Neuronal stem cell (in vitro differentiated cells): ENCODE measurements around the gene COL6A3.
A peak's percentile ranks its signal among the peaks of the same experiment; 100 is the strongest.

ENCODE experiments used
- DNase-seq: peaks from one replicate; pipeline ENCODE4 v3.0.0-alpha.2; 2013; ENCODE audit warnings: low spot score
- H2AFZ ChIP-seq: one replicate; pipeline ENCODE4 v1.6.1; 2013; ENCODE audit warnings: mild to moderate bottlenecking, low read length, inconsistent platforms
- H2AK5ac ChIP-seq: 2 replicates; pipeline ENCODE4 v1.6.1; 2013; ENCODE audit warnings: low read depth, mild to moderate bottlenecking, inconsistent platforms, low read length, moderate library complexity, mixed read lengths
- H2BK120ac ChIP-seq: 2 replicates; pipeline ENCODE4 v1.6.1; 2013; ENCODE audit warnings: low read depth, mild to moderate bottlenecking, inconsistent platforms, low read length, moderate library complexity, mixed read lengths
- H2BK12ac ChIP-seq: one replicate; pipeline ENCODE4 v1.6.1; 2013; ENCODE audit warnings: low read length, inconsistent platforms
- H2BK15ac ChIP-seq: 2 replicates; pipeline ENCODE4 v1.6.1; 2013; ENCODE audit warnings: mild to moderate bottlenecking, low read length, inconsistent platforms, mixed read lengths
- H2BK5ac ChIP-seq: one replicate; pipeline ENCODE4 v1.6.1; 2013; ENCODE audit warnings: inconsistent platforms, mild to moderate bottlenecking, low read length, moderate library complexity
- H3K14ac ChIP-seq: one replicate; pipeline ENCODE4 v1.6.1; 2013; ENCODE audit warnings: low read length, inconsistent platforms
- H3K18ac ChIP-seq: 2 replicates; pipeline ENCODE4 v1.6.1; 2013; ENCODE audit warnings: low read length, inconsistent platforms
- H3K23ac ChIP-seq: 2 replicates; pipeline ENCODE4 v1.6.1; 2013; ENCODE audit warnings: low read depth, mild to moderate bottlenecking, mixed read lengths, low read length, inconsistent platforms; ENCODE audit not compliant: poor library complexity
- H3K27ac ChIP-seq: replicated peaks from 3 replicates; pipeline ENCODE4 v1.5.1; 2013; ENCODE audit warnings: low read length, inconsistent platforms
- H3K27me3 ChIP-seq, 3 experiments: 2 replicates each; pipeline ENCODE4 v1.6.1; 2013; ENCODE audit warnings: low read length in 3 of 3, mild to moderate bottlenecking in 2 of 3, inconsistent platforms in 1 of 3, low read depth in 1 of 3, mixed read lengths in 1 of 3, moderate library complexity in 1 of 3; ENCODE audit not compliant: control insufficient read depth in 3 of 3, insufficient read depth in 3 of 3
- H3K36me3 ChIP-seq, 2 donors: replicated peaks in 1 of 2; 2 replicates each; pipeline ENCODE4 v1.6.1; 2013; ENCODE audit warnings: low read length in 2 of 2; ENCODE audit not compliant: control insufficient read depth in 2 of 2, insufficient read depth in 2 of 2
- H3K4ac ChIP-seq: 2 replicates; pipeline ENCODE4 v1.6.1; 2013; ENCODE audit warnings: inconsistent platforms, mild to moderate bottlenecking, low read length, moderate library complexity
- H3K4me1 ChIP-seq, 2 donors: 1 replicate in 1 of 2; 2 replicates in 1 of 2; pipeline ENCODE4 v1.6.1; 2013; ENCODE audit warnings: low read length in 2 of 2, low read depth in 1 of 2; ENCODE audit not compliant: control insufficient read depth in 2 of 2, insufficient read depth in 1 of 2
- H3K4me2 ChIP-seq: one replicate; pipeline ENCODE4 v1.6.1; 2013; ENCODE audit warnings: mild to moderate bottlenecking, low read length, inconsistent platforms; ENCODE audit not compliant: insufficient read depth, poor library complexity, severe bottlenecking
- H3K4me3 ChIP-seq, 2 donors: 2 replicates each; pipeline ENCODE4 v1.5.1; 2013; ENCODE audit warnings: low read length in 2 of 2, mild to moderate bottlenecking in 2 of 2, inconsistent platforms in 1 of 2, moderate library complexity in 1 of 2
- H3K79me1 ChIP-seq: one replicate; pipeline ENCODE4 v1.6.1; 2013; ENCODE audit warnings: low read depth, mild to moderate bottlenecking, inconsistent platforms, low read length, moderate library complexity
- H3K9ac ChIP-seq: one replicate; pipeline ENCODE4 v1.6.1; 2013; ENCODE audit warnings: mild to moderate bottlenecking, low read depth, low read length, inconsistent platforms; ENCODE audit not compliant: poor library complexity
- H3K9me3 ChIP-seq, 2 donors: replicated peaks in 1 of 2; 2 replicates each; pipeline versions ENCODE3 to v1.6.1; 2013; ENCODE audit warnings: low read length in 2 of 2, mild to moderate bottlenecking in 2 of 2, inconsistent platforms in 1 of 2, low read depth in 1 of 2, mixed read lengths in 1 of 2, moderate library complexity in 1 of 2; ENCODE audit not compliant: control insufficient read depth in 2 of 2, insufficient read depth in 1 of 2
- H4K8ac ChIP-seq: one replicate; pipeline ENCODE4 v1.6.1; 2013; ENCODE audit warnings: low read depth, mild to moderate bottlenecking, inconsistent platforms, low read length, moderate library complexity
- H4K91ac ChIP-seq: one replicate; pipeline ENCODE4 v1.6.1; 2013; ENCODE audit warnings: low read length, low read depth, mild to moderate bottlenecking, inconsistent platforms; ENCODE audit not compliant: poor library complexity
- WGBS, 2 donors: extraction: QIAGEN DNeasy Blood & Tissue Kit; methylation state at CpG; one replicate each; pipeline ENCODE4 v1.1.7; 2013; ENCODE audit warnings: missing lambda C conversion rate in 2 of 2, mixed read lengths in 1 of 2; ENCODE audit not compliant: insufficient read length in 2 of 2, insufficient replicate concordance in 1 of 2; ENCODE audit errors: extremely low coverage in 2 of 2; 5-methylcytosine and 5-hydroxymethylcytosine counted together

COL6A3 gene

DNA sequence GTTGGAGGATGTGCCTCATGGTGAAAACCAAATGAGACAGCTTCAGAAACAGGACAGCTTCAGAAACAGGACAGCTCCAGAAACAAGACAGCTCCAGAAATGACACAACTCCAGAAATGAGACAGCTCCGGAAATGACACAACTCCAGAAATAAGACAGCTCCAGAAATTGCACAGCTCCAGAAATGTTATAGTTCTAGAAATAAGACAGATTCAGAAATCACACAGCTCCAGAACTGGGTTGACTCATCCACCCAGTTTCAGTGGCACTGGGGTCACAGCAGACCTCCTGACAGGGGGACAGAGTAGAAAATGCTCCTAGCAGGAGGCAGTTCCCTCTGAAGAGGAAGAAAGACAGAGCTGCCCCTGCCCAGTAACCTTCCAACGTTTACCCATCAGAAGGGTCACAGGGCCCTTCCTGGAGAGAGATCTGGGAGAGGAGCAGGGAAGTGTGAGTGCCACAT, 26.9 kb upstream of the COL6A3 start:
- H3K14ac ChIP-seq, result no peak overlapping the region
- H3K27ac ChIP-seq, result no peak overlapping the region
- no peaks in the 10 kb centered on the region for H3K27me3 ChIP-seq
- no peak overlapping the region for H3K4ac ChIP-seq
- H3K9ac ChIP-seq, result no peak overlapping the region
- no peak overlapping the region for H4K91ac ChIP-seq
- H2AFZ ChIP-seq, result no peak overlapping the region
- no peak overlapping the region for H2BK12ac ChIP-seq
- H2AK5ac ChIP-seq, result no peak overlapping the region
- no peaks in the 10 kb centered on the region for H3K36me3 ChIP-seq
- no peak for DNase-seq
- no peaks in the 10 kb centered on the region for H3K9me3 ChIP-seq
- H3K79me1 ChIP-seq, result no peaks in the 10 kb centered on the region
- H2BK120ac ChIP-seq, result no peak overlapping the region
- H4K8ac ChIP-seq, result no peak overlapping the region
- no peak overlapping the region for H3K23ac ChIP-seq
- H3K4me2 ChIP-seq, result no peak overlapping the region
- H2BK15ac ChIP-seq, result no peak overlapping the region
- H3K4me1 ChIP-seq, result no peaks in the 10 kb centered on the region
- no peak overlapping the region for H3K4me3 ChIP-seq
- no peak overlapping the region for H2BK5ac ChIP-seq
- H3K18ac ChIP-seq, result no peak overlapping the region
- WGBS, 2 donors, result no CpG with 5 or more reads among the region's 2 CpGs

GRCh38 chr2:237438080-237438940, 24.3 kb upstream of the COL6A3 start:
- no peak for DNase-seq
- Histone ChIP-seq H3K4ac (no peak overlapping the region), H3K27ac (no peak overlapping the region)

DNA sequence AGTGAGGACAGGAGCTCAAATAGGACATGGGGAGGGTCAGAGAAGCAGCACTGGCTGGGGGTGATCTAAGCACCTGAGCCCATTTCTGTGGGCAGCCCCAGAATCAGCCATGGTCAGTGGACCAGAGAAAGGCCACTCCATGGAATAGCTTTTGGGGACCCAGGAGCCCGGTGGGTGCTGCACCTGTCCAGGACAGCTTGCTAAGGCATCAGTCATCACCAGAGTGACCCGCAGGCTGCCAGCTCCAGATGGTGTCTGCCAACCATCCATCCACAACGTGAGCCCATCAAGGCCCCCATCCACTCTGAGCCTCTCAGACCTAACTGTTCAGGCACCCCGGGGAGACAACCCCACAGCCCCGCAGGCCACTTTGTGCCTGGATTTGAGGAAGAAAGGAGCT, 23.6 kb upstream of the COL6A3 start:
- Histone ChIP-seq H3K9ac (no peak overlapping the region), H3K4me3 (no peak overlapping the region), H4K8ac (no peak overlapping the region), H2BK15ac (no peak overlapping the region), H3K14ac (no peak overlapping the region), H2BK120ac (no peak overlapping the region), H2AK5ac (no peak overlapping the region), H3K36me3 (no peaks in the 10 kb centered on the region), H3K79me1 (no peaks in the 10 kb centered on the region), H3K4me2 (no peak overlapping the region), H3K23ac (no peak overlapping the region), H2BK12ac (no peak overlapping the region), H3K4me1 (peaks cover 0 to 5% of the 10 kb centered on the region in 2 donors), H3K27me3 (peaks cover 0 to 3% (median 0%) of the 10 kb centered on the region in 3 experiments), H4K91ac (no peak overlapping the region), H3K4ac (no peak overlapping the region), H3K9me3 (no peaks in the 10 kb centered on the region), H3K27ac (no peak overlapping the region), H2BK5ac (no peak overlapping the region), H3K18ac (no peak overlapping the region), H2AFZ (no peak overlapping the region)
- WGBS, 2 donors, result no CpG with 5 or more reads among the region's 5 CpGs
- DNase-seq, result no peak

More at GRCh38 chr2:237438080-237438940, 24.3 kb upstream of the COL6A3 start:
- no peak overlapping the region for H2AK5ac ChIP-seq
- H2BK120ac ChIP-seq, result no peak overlapping the region
- no peak overlapping the region for H3K4me2 ChIP-seq
- no peak overlapping the region for H2BK12ac ChIP-seq
- H4K91ac ChIP-seq, result no peak overlapping the region
- H3K4me3 ChIP-seq, result no peak overlapping the region
- no peak overlapping the region for H2BK5ac ChIP-seq
- H3K4me1 ChIP-seq, result peaks cover 0 to 5% of the 10 kb centered on the region in 2 donors
- WGBS, 2 donors, result no CpG with 5 or more reads among the region's 8 CpGs
- H2AFZ ChIP-seq, result no peak overlapping the region
- H3K9ac ChIP-seq, result no peak overlapping the region
- peaks cover 0 to 3% (median 0%) of the 10 kb centered on the region in 3 experiments for H3K27me3 ChIP-seq
- H3K23ac ChIP-seq, result no peak overlapping the region
- H2BK15ac ChIP-seq, result no peak overlapping the region
- no peak overlapping the region for H4K8ac ChIP-seq
- H3K14ac ChIP-seq, result no peak overlapping the region
- H3K9me3 ChIP-seq, result no peaks in the 10 kb centered on the region
- H3K79me1 ChIP-seq, result no peaks in the 10 kb centered on the region
- no peaks in the 10 kb centered on the region for H3K36me3 ChIP-seq
- no peak overlapping the region for H3K18ac ChIP-seq

GRCh38 chr2:237435844-237436587, 22.1 kb upstream of the COL6A3 start:
- peaks cover 0 to 3% (median 0%) of the 10 kb centered on the region in 3 experiments for H3K27me3 ChIP-seq

More at GRCh38 chr2:237435844-237436587, 22.1 kb upstream of the COL6A3 start:
- no peak for DNase-seq
- peak overlapping the region; percentile 42 for H2AK5ac ChIP-seq
- H2BK15ac ChIP-seq, result no peak overlapping the region
- H3K23ac ChIP-seq, result no peak overlapping the region
- no peak overlapping the region for H3K27ac ChIP-seq
- no peak overlapping the region for H4K91ac ChIP-seq
- H3K4ac ChIP-seq, result no peak overlapping the region
- no peaks in the 10 kb centered on the region for H3K36me3 ChIP-seq
- H3K4me2 ChIP-seq, result no peak overlapping the region
- no peaks in the 10 kb centered on the region for H3K9me3 ChIP-seq
- WGBS, 2 donors, result no CpG with 5 or more reads among the region's 10 CpGs
- H3K9ac ChIP-seq, result no peak overlapping the region
- no peak overlapping the region for H3K18ac ChIP-seq
- H2BK120ac ChIP-seq, result no peak overlapping the region
- H3K14ac ChIP-seq, result no peak overlapping the region
- no peak overlapping the region for H2BK12ac ChIP-seq
- H3K4me3 ChIP-seq, result no peak overlapping the region
- no peak overlapping the region for H2AFZ ChIP-seq
- no peaks in the 10 kb centered on the region for H3K79me1 ChIP-seq
- H4K8ac ChIP-seq, result no peak overlapping the region
- H3K4me1 ChIP-seq, result peaks cover 0 to 5% of the 10 kb centered on the region in 2 donors
- H2BK5ac ChIP-seq, result no peak overlapping the region
